GM13977 (cell line): Measurements from ENCODE around the gene TNFRSF6B.

Experiments
- DNase-seq: peaks from one replicate; pipeline ENCODE4 v3.0.0; 2012; ENCODE audit warnings: low spot score
- in situ Hi-C: fragments of 300-500 bp; cut with MboI; formaldehyde crosslinking; loops from one replicate; pipeline ENCODE4 v1.12.0; 2022; ENCODE audit warnings: low sequenced_read_pairs, low pct_unique_long_range_greater_than_20kb, mixed read lengths, inconsistent platforms; ENCODE audit not compliant: unreplicated experiment
- TF ChIP-seq, protein P1 (sequence below): IDR thresholded peaks from 2 replicates; pipeline ENCODE4 v1.5.1; 2012; ENCODE audit warnings: mild to moderate bottlenecking, control low read depth; ENCODE audit not compliant: insufficient read depth; ENCODE audit errors: extremely low read depth, missing control alignments

Gene TNFRSF6B

DNA sequence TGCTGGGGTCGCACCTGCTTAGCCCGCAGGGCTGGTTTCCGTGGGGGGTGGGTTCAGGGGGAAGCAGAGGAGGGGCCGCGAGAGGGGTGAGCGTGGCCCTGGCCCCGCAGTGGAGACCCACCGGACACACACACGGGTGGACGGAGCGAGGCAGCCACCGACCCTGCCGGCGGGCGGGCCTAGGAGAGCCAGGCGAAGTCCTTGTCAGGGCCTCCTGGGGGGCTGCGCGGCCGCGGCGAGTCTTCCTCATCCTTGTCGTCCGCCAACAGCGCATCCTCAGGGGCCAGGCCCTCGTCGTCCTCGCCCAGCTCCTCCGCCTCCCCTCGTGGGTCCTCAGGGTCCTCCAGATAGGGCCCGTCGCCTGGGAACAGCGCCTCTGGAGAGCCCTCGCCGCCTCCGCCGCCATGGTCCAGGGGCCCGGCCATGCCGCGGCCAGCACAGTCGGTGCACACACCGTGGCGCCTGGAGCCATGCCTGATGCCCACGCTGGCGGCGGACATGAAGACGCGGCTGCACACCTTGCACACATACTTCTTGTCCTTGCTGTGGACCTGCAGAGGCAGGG, 50.4 kb downstream of the TNFRSF6B start:
- TF ChIP-seq, protein P1, sequence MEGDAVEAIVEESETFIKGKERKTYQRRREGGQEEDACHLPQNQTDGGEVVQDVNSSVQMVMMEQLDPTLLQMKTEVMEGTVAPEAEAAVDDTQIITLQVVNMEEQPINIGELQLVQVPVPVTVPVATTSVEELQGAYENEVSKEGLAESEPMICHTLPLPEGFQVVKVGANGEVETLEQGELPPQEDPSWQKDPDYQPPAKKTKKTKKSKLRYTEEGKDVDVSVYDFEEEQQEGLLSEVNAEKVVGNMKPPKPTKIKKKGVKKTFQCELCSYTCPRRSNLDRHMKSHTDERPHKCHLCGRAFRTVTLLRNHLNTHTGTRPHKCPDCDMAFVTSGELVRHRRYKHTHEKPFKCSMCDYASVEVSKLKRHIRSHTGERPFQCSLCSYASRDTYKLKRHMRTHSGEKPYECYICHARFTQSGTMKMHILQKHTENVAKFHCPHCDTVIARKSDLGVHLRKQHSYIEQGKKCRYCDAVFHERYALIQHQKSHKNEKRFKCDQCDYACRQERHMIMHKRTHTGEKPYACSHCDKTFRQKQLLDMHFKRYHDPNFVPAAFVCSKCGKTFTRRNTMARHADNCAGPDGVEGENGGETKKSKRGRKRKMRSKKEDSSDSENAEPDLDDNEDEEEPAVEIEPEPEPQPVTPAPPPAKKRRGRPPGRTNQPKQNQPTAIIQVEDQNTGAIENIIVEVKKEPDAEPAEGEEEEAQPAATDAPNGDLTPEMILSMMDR, result no peak
- in situ Hi-C loops, result no loop called here
- no peak for DNase-seq

DNA sequence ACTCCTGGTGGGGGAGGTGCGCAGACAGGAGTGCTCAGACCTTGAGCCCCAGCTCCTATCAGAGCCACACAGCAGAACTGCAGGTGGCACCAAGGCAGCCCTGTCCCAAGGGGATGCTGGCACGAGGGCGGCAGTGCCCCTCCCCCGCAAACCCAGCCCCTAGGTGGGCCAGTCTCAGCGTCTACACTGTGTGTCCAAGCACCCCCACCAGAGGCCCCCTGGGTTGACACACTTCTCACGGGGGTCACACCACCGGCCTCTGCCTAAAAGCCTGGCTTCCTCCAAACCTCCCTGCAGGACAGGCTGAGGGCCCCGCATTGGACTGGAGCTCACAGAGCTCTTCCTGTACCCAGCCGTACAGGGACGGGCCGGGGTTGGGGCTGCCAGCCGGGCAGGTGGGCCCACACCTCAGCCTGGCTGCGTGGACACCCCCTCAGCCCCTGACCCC, 51.2 kb downstream of the TNFRSF6B start:
- in situ Hi-C loops, result no loop called here
- DNase-seq, result no peak
- TF ChIP-seq, protein P1, result no peak
